HG03025 (cell line): ENCODE measurements around the gene COG1.

Source experiments
- ATAC-seq: cut with Tn5 transposase; IDR thresholded peaks from one replicate; pipeline ENCODE4 v1.9.1; 2021; ENCODE audit warnings: mild to moderate bottlenecking, moderate library complexity; ENCODE audit not compliant: unreplicated experiment, low FRiP score

Gene COG1

GRCh38 chr17:73198201-73198929 is 5.5 kb downstream of the COG1 start:
- no peak for ATAC-seq

GRCh38 chr17:73198930-73199260 is 6.0 kb downstream of the COG1 start:
- ATAC-seq = no peak

- no peak for ATAC-seq
These were observed 7.0 kb downstream of the COG1 start for GRCh38 chr17:73199751-73200317.

GRCh38 chr17:73200476-73200875 is 7.6 kb downstream of the COG1 start:
- ATAC-seq = no peak

GRCh38 chr17:73201215-73202069 is 8.6 kb downstream of the COG1 start:
- no peak for ATAC-seq

GRCh38 chr17:73203135-73203787 is 10.4 kb downstream of the COG1 start:
- ATAC-seq = no peak

- ATAC-seq = no peak
These were observed 11.1 kb downstream of the COG1 start for GRCh38 chr17:73203788-73204479.

- ATAC-seq = no peak
These were observed 12.7 kb downstream of the COG1 start for GRCh38 chr17:73205459-73205961.

GRCh38 chr17:73208139-73208827 is 15.4 kb downstream of the COG1 start:
- no peak for ATAC-seq

GRCh38 chr17:73209436-73209835 is 16.6 kb downstream of the COG1 start:
- ATAC-seq = no peak

- ATAC-seq = no peak
These were observed 17.3 kb downstream of the COG1 start for GRCh38 chr17:73210002-73210678.

GRCh38 chr17:73211745-73212144 is 18.9 kb downstream of the COG1 start:
- no peak for ATAC-seq

- ATAC-seq = no peak
These were observed 21.2 kb downstream of the COG1 start for GRCh38 chr17:73214008-73214407.

- ATAC-seq = no peak
These were observed 22.0 kb downstream of the COG1 start for GRCh38 chr17:73214851-73215250.

- ATAC-seq = no peak
These were observed 22.6 kb downstream of the COG1 start for GRCh38 chr17:73215447-73215846.

- no peak for ATAC-seq
These were observed 30.9 kb downstream of the COG1 start for GRCh38 chr17:73223626-73224230.

- ATAC-seq = no peak
These were observed 31.4 kb downstream of the COG1 start for GRCh38 chr17:73224237-73224636.

GRCh38 chr17:73224663-73225305 is 31.9 kb downstream of the COG1 start:
- no peak for ATAC-seq
